Muscle layer of colon (tissue), 2 donors: ENCODE data around the gene MAPK4.
"Not testable (repeated sequence)": the region's sequence is repeated elsewhere in the genome, so short reads cannot be mapped to it uniquely, and the experiment has no call there.

Source experiments
- H3K27ac ChIP-seq: one replicate; pipeline ENCODE4 v1.7.0; 2013; ENCODE audit warnings: low read depth, mild to moderate bottlenecking, low read length, moderate library complexity
- H3K27me3 ChIP-seq, 2 donors: one replicate each; pipeline ENCODE4 v1.7.0; 2013; ENCODE audit warnings: low read length in 2 of 2, mild to moderate bottlenecking in 2 of 2; ENCODE audit not compliant: insufficient read depth in 2 of 2, control insufficient read depth in 1 of 2
- H3K36me3 ChIP-seq: one replicate; pipeline ENCODE4 v1.7.0; 2013; ENCODE audit warnings: mild to moderate bottlenecking, low read length; ENCODE audit not compliant: insufficient read depth
- H3K4me1 ChIP-seq: one replicate; pipeline ENCODE4 v1.7.0; 2013; ENCODE audit warnings: mild to moderate bottlenecking, low read length; ENCODE audit not compliant: insufficient read depth
- H3K4me3 ChIP-seq, 2 donors: one replicate each; pipeline ENCODE4 v1.7.0; 2013; ENCODE audit warnings: low read length in 2 of 2, low read depth in 1 of 2, mild to moderate bottlenecking in 1 of 2, moderate library complexity in 1 of 2
- H3K9ac ChIP-seq: one replicate; pipeline ENCODE4 v1.7.0; 2013; ENCODE audit warnings: low read length
- H3K9me3 ChIP-seq: one replicate; pipeline ENCODE4 v1.7.0; 2013; ENCODE audit warnings: mild to moderate bottlenecking, low read length
- donor health status: abdominal sarcoma.
- donor health status: Adenocarcinoma of cecum.

MAPK4 gene

GRCh38 chr18:50559752-50560680, at the start of gene MAPK4:
Gene MAPK4 (plus strand): TSS chr18:50560087. CDS start chr18:50663959, 103,872 bp downstream.
- Histone ChIP-seq H3K36me3 (no peaks in the 10 kb centered on the region), H3K27me3 (peaks cover 0 to 3% of the 10 kb centered on the region in 2 donors), H3K9me3 (no peaks in the 10 kb centered on the region), H3K9ac (peak within 1 kb of the TSS; percentile 56), H3K27ac (peak within 1 kb of the TSS; percentile 78), H3K4me1 (peaks cover 7% of the 10 kb centered on the region), H3K4me3 (peak within 1 kb of the TSS; percentile 80 to 94)

GRCh38 chr18:50517277-50517676, 42.6 kb upstream of the MAPK4 start:
- H3K27ac ChIP-seq, H3K9ac ChIP-seq, H3K4me1 ChIP-seq, H3K36me3 ChIP-seq, H3K9me3 ChIP-seq, H3K4me3 ChIP-seq, H3K27me3 ChIP-seq: not testable (repeated sequence)

- H3K36me3 ChIP-seq = no peaks in the 10 kb centered on the region
- H3K4me1 ChIP-seq = no peaks in the 10 kb centered on the region
- H3K27ac ChIP-seq = no peak overlapping the region
- no peaks in the 10 kb centered on the region for H3K9me3 ChIP-seq
- H3K27me3 ChIP-seq = no peaks in the 10 kb centered on the region
- no peak overlapping the region for H3K9ac ChIP-seq
- no peak overlapping the region for H3K4me3 ChIP-seq
Measured at GRCh38 chr18:50518787-50519546, 40.9 kb upstream of the MAPK4 start.

- H3K27ac ChIP-seq = no peak overlapping the region
- H3K27me3 ChIP-seq = no peaks in the 10 kb centered on the region
- no peak overlapping the region for H3K4me3 ChIP-seq
- H3K4me1 ChIP-seq = no peaks in the 10 kb centered on the region
- H3K36me3 ChIP-seq = no peaks in the 10 kb centered on the region
- no peak overlapping the region for H3K9ac ChIP-seq
- no peaks in the 10 kb centered on the region for H3K9me3 ChIP-seq
Measured at GRCh38 chr18:50523165-50523564, 36.7 kb upstream of the MAPK4 start.

- Histone ChIP-seq H3K4me1 (no peaks in the 10 kb centered on the region), H3K36me3 (no peaks in the 10 kb centered on the region), H3K27ac (no peak overlapping the region), H3K27me3 (no peaks in the 10 kb centered on the region), H3K9me3 (peaks cover under 1% of the 10 kb centered on the region), H3K9ac (no peak overlapping the region), H3K4me3 (no peak overlapping the region)
Measured at GRCh38 chr18:50527636-50528307, 32.1 kb upstream of the MAPK4 start.

- Histone ChIP-seq H3K27me3 (no peaks in the 10 kb centered on the region), H3K4me3 (no peak overlapping the region), H3K9me3 (peaks cover 7% of the 10 kb centered on the region), H3K36me3 (no peaks in the 10 kb centered on the region), H3K27ac (no peak overlapping the region), H3K4me1 (no peaks in the 10 kb centered on the region), H3K9ac (no peak overlapping the region)
Measured at GRCh38 chr18:50528806-50529205, 31.1 kb upstream of the MAPK4 start.

- H3K27me3 ChIP-seq, H3K4me3 ChIP-seq, H3K4me1 ChIP-seq, H3K27ac ChIP-seq, H3K9ac ChIP-seq, H3K9me3 ChIP-seq, H3K36me3 ChIP-seq: not testable (repeated sequence)
Measured at GRCh38 chr18:50533822-50534221, 26.1 kb upstream of the MAPK4 start.

GRCh38 chr18:50544476-50544875, 15.4 kb upstream of the MAPK4 start:
- not testable (repeated sequence) for H3K27ac ChIP-seq, H3K9me3 ChIP-seq, H3K27me3 ChIP-seq, H3K4me3 ChIP-seq, H3K4me1 ChIP-seq, H3K36me3 ChIP-seq, H3K9ac ChIP-seq

- no peak overlapping the region for H3K27ac ChIP-seq
- H3K9me3 ChIP-seq = no peaks in the 10 kb centered on the region
- H3K4me1 ChIP-seq = no peaks in the 10 kb centered on the region
- no peak overlapping the region for H3K9ac ChIP-seq
- no peak overlapping the region for H3K4me3 ChIP-seq
- no peaks in the 10 kb centered on the region for H3K36me3 ChIP-seq
- no peaks in the 10 kb centered on the region for H3K27me3 ChIP-seq
Measured at GRCh38 chr18:50545936-50546335, 14.0 kb upstream of the MAPK4 start.

- H3K4me1 ChIP-seq = no peaks in the 10 kb centered on the region
- H3K27me3 ChIP-seq = no peaks in the 10 kb centered on the region
- H3K36me3 ChIP-seq = no peaks in the 10 kb centered on the region
- H3K27ac ChIP-seq = no peak overlapping the region
- H3K9ac ChIP-seq = no peak overlapping the region
- H3K4me3 ChIP-seq = no peak overlapping the region
- no peaks in the 10 kb centered on the region for H3K9me3 ChIP-seq
Measured at GRCh38 chr18:50548160-50548559, 11.7 kb upstream of the MAPK4 start.

- H3K9ac ChIP-seq, H3K4me1 ChIP-seq, H3K27me3 ChIP-seq, H3K9me3 ChIP-seq, H3K4me3 ChIP-seq, H3K36me3 ChIP-seq, H3K27ac ChIP-seq: not testable (repeated sequence)
Measured at GRCh38 chr18:50551651-50552050, 8.2 kb upstream of the MAPK4 start.
